Measurements from ENCODE around the gene RILPL1.

The RILPL1 gene

DNA sequence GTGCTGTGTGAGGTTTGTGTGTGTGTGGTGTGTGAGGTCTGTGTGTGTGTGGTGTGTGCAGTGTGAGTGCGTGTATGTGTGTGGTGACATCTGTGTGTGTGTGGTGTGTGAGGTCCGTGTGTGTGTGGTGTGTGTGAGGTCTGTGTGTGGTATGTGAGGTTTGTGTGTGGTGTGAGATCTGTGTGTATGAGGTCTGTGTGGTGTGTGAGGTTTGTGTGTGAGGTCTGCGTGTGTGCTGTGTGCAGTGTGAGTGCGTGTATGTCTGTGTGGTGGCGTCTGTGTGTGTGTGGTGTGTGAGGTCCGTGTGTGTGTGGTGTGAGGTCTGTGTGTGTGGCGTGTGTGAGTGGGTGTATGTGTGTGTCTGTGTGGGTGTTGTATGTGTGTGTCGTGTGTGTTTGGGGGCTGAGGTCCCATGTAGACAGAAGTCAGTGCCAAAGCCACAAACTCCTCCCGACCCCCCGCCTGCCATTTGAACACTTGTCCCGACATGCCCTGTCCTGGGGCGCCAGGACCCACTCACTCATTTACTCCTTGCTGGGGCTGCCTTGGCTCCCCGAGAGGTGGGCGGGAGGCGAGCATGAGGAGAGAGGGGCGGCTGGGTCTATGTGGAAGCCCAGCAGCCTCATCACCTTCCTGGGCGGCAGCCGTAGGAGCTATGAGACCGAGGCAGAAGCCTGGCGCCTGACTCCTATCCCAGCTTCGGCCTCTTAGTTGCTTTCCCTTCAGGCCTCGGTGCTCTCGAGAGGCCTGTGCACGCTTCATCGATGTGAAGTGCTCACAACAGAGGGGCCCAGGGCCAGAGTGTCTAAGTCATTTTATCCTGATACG is 20.5 kb downstream of the RILPL1 start:
- no peaks in the 10 kb centered on the region for H3K36me3 ChIP-seq (ENCODE audit: insufficient read depth, low read length)
- no peak overlapping the region for H2AFZ ChIP-seq (ENCODE audit: low read length)
- no peaks in the 10 kb centered on the region for H4K20me1 ChIP-seq (ENCODE audit: insufficient read depth, low read length)
- H3F3A ChIP-seq (ENCODE audit: insufficient read depth, low read length), result no peaks in the 10 kb centered on the region
- no peak overlapping the region for H3K9ac ChIP-seq (ENCODE audit: low read length)
- H3K9me3 ChIP-seq (ENCODE audit: low read length), result no peaks in the 10 kb centered on the region
- no peaks in the 10 kb centered on the region for H3K9me2 ChIP-seq (ENCODE audit: low read depth, low read length)
- H3K4me3 ChIP-seq (ENCODE audit: low read depth, low read length, poor library complexity, severe bottlenecking), result no peak overlapping the region
- no peak for TF ChIP-seq EZH2 (IDR thresholded peaks at IDR 0.05; ENCODE audit: borderline replicate concordance, low read length)
- TF ChIP-seq, protein P1, sequence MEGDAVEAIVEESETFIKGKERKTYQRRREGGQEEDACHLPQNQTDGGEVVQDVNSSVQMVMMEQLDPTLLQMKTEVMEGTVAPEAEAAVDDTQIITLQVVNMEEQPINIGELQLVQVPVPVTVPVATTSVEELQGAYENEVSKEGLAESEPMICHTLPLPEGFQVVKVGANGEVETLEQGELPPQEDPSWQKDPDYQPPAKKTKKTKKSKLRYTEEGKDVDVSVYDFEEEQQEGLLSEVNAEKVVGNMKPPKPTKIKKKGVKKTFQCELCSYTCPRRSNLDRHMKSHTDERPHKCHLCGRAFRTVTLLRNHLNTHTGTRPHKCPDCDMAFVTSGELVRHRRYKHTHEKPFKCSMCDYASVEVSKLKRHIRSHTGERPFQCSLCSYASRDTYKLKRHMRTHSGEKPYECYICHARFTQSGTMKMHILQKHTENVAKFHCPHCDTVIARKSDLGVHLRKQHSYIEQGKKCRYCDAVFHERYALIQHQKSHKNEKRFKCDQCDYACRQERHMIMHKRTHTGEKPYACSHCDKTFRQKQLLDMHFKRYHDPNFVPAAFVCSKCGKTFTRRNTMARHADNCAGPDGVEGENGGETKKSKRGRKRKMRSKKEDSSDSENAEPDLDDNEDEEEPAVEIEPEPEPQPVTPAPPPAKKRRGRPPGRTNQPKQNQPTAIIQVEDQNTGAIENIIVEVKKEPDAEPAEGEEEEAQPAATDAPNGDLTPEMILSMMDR (IDR thresholded peaks at IDR 0.05; ENCODE audit: low read length), result no peak
- H3K27me3 ChIP-seq (ENCODE audit: insufficient read depth, low read length), result no peaks in the 10 kb centered on the region
- no peaks in the 10 kb centered on the region for H3K4me1 ChIP-seq (ENCODE audit: insufficient read depth, low read length, severe bottlenecking)
- H3K4me2 ChIP-seq (ENCODE audit: low read length), result no peak overlapping the region
- H3K79me2 ChIP-seq (ENCODE audit: insufficient read depth, low read length), result no peaks in the 10 kb centered on the region
- H3K27ac ChIP-seq (ENCODE audit: low read depth, low read length, poor library complexity, severe bottlenecking), result no peak overlapping the region

DNA sequence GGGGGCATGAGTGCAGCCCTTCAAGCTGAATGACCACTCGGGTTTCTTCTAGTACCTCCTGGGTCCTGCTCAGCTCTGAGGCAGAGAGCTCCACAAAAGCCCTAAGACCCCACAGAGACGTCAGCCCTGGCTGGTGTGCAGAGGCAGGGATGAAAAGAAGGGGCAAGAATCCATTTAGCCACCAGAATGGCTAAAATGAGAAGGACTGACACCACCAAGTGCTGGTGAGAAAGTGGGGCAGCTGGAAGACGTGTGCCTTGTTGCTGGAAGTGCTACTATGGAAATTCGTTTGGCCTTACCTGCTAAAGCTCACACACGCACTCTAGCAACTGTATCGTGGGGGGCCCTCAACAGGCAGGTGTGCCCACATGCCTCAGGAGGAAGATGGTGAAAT is 26.7 kb downstream of the RILPL1 start:
- H3K79me2 ChIP-seq (ENCODE audit: insufficient read depth, low read length), result no peaks in the 10 kb centered on the region

DNA sequence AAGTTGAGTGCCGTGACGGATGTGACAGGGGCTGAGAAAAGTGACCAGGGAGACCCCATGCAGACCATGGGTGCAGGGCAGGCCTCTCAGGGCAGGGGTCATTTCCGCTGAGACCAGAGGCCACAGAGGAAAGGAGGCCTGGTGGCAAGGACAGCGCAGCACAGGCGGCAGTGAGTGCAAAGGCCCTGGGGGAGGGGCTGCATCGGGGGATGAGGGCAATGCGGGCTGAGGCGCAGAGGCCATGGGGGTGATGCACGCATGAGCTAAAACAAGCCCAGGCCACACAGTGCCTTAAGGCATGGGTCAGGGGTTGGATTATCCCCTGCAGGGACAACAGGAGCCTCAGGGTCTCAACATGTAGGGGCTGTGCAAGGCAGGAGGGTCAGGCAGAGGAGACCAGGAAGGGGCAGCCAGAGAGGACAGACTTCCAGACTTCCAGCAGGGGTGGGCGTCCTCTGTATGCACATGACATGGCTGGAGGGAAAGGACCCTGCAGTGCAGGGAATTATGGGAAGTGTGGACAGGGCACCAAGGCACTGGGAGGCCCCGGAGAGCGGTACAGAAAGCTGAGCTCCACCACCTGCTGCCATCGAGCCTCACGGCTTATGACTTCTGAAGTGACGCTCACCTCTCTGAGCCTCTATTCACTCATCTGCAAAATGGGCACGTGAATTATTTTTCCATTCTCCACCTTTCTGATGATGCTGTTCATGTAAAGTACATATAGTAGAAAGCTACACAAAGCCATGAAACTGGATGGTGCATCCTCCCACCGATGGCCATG is 27.3 kb downstream of the RILPL1 start:
- H3K27ac ChIP-seq (ENCODE audit: low read depth, low read length, poor library complexity, severe bottlenecking), result no peak overlapping the region
- no peaks in the 10 kb centered on the region for H3K9me2 ChIP-seq (ENCODE audit: low read depth, low read length)
- no peaks in the 10 kb centered on the region; the same call in 1 of the 2 replicates for H3K27me3 ChIP-seq (ENCODE audit: insufficient read depth, low read length)
- no peaks in the 10 kb centered on the region for H3K36me3 ChIP-seq (ENCODE audit: insufficient read depth, low read length)
- no peaks in the 10 kb centered on the region for H3F3A ChIP-seq (ENCODE audit: insufficient read depth, low read length)
- TF ChIP-seq, protein P1 (IDR thresholded peaks at IDR 0.05; ENCODE audit: low read length), result no peak
- no peak for TF ChIP-seq EZH2 (IDR thresholded peaks at IDR 0.05; ENCODE audit: borderline replicate concordance, low read length)
- peaks cover 3% of the 10 kb centered on the region; the same call in 1 of the 2 replicates for H3K9me3 ChIP-seq (ENCODE audit: low read length)
- H2AFZ ChIP-seq (ENCODE audit: low read length), result no peak overlapping the region
- H3K9ac ChIP-seq (ENCODE audit: low read length), result no peak overlapping the region
- no peaks in the 10 kb centered on the region for H3K79me2 ChIP-seq (ENCODE audit: insufficient read depth, low read length)
- no peak overlapping the region for H3K4me3 ChIP-seq (ENCODE audit: low read depth, low read length, poor library complexity, severe bottlenecking)
- H3K4me1 ChIP-seq (ENCODE audit: insufficient read depth, low read length, severe bottlenecking), result no peaks in the 10 kb centered on the region
- no peaks in the 10 kb centered on the region for H4K20me1 ChIP-seq (ENCODE audit: insufficient read depth, low read length)
- H3K4me2 ChIP-seq (ENCODE audit: low read length), result no peak overlapping the region

More for the DNA sequence above, 26.7 kb downstream of the RILPL1 start:
- Histone ChIP-seq H3K27ac (ENCODE audit: low read depth, low read length, poor library complexity, severe bottlenecking) (no peak overlapping the region), H3K4me2 (ENCODE audit: low read length) (no peak overlapping the region), H3K4me1 (ENCODE audit: insufficient read depth, low read length, severe bottlenecking) (no peaks in the 10 kb centered on the region), H4K20me1 (ENCODE audit: insufficient read depth, low read length) (no peaks in the 10 kb centered on the region), H3K9ac (ENCODE audit: low read length) (no peak overlapping the region), H3F3A (ENCODE audit: insufficient read depth, low read length) (no peaks in the 10 kb centered on the region), H3K9me3 (ENCODE audit: low read length) (peaks cover 3% of the 10 kb centered on the region; the same call in 1 of the 2 replicates), H2AFZ (ENCODE audit: low read length) (no peak overlapping the region), H3K9me2 (ENCODE audit: low read depth, low read length) (no peaks in the 10 kb centered on the region), H3K27me3 (ENCODE audit: insufficient read depth, low read length) (no peaks in the 10 kb centered on the region; the same call in 1 of the 2 replicates), H3K4me3 (ENCODE audit: low read depth, low read length, poor library complexity, severe bottlenecking) (no peak overlapping the region), H3K36me3 (ENCODE audit: insufficient read depth, low read length) (no peaks in the 10 kb centered on the region)
- TF ChIP-seq EZH2 (IDR thresholded peaks at IDR 0.05; ENCODE audit: borderline replicate concordance, low read length), result no peak
- TF ChIP-seq, protein P1 (IDR thresholded peaks at IDR 0.05; ENCODE audit: low read length), result no peak
